VCaP (cell line): ENCODE results near the gene CD52.

Source experiments
- H3K27ac ChIP-seq: fragments of 450-650 bp; 2 replicates; pipeline ENCODE4 v1.5.1; 2017
- TF ChIP-seq, protein P1 (sequence below): fragments of 450-650 bp; conservative IDR thresholded peaks from 2 replicates; pipeline ENCODE4 v1.5.1; 2017; ENCODE audit warnings: mild to moderate bottlenecking, moderate library complexity

CD52 gene

GRCh38 chr1:26350701-26351589, 33.2 kb downstream of the CD52 start:
- TF ChIP-seq, protein P1, sequence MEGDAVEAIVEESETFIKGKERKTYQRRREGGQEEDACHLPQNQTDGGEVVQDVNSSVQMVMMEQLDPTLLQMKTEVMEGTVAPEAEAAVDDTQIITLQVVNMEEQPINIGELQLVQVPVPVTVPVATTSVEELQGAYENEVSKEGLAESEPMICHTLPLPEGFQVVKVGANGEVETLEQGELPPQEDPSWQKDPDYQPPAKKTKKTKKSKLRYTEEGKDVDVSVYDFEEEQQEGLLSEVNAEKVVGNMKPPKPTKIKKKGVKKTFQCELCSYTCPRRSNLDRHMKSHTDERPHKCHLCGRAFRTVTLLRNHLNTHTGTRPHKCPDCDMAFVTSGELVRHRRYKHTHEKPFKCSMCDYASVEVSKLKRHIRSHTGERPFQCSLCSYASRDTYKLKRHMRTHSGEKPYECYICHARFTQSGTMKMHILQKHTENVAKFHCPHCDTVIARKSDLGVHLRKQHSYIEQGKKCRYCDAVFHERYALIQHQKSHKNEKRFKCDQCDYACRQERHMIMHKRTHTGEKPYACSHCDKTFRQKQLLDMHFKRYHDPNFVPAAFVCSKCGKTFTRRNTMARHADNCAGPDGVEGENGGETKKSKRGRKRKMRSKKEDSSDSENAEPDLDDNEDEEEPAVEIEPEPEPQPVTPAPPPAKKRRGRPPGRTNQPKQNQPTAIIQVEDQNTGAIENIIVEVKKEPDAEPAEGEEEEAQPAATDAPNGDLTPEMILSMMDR = no peak
- no peak overlapping the region for H3K27ac ChIP-seq

DNA sequence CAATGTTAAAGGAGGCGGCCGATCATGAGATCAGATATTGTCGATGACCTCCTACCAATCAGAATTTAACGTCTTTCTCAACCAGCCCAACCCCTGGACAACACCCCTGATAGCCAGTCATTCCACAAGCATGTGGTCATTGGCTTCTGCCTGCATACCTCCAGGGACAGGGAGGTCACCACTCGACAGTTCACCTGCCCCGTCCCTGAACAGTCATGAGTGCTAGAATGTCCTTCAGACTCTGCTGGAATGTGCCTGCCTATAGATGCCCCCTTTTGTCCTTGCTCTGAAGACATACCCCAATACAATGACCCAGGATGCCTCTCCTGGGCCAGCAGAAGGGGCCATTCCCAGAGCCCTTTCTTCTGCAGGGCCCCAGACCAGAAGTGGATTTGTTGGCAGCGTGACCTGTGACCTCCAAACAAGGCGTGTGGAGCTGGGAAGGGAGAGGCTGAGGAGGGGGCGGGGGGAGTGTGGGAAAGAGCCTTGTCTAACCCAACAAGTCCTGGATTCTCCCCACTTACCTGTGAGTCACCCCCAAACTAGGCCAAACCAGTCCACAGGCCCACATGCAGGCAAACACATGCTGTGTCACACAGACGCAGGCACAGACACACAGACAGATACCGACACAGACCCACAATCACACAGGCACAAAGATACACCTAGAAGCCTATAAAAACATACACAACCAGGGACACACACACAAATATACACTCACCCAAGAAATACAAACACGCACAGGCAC, 34.0 kb downstream of the CD52 start:
- no peak overlapping the region for H3K27ac ChIP-seq
- TF ChIP-seq, protein P1 = no peak

- TF ChIP-seq, protein P1 = no peak
- H3K27ac ChIP-seq = no peak overlapping the region
Measured at GRCh38 chr1:26352338-26352679, 34.6 kb downstream of the CD52 start.

- TF ChIP-seq, protein P1 = no peak
- H3K27ac ChIP-seq = peak overlapping the region; percentile 53; the same call in 1 of the 2 replicates
Measured at GRCh38 chr1:26353210-26353859, 35.6 kb downstream of the CD52 start.

- peak within 1 kb of the TSS; percentile 53; the same call in 1 of the 2 replicates for H3K27ac ChIP-seq
- TF ChIP-seq, protein P1 = no peak
Measured at GRCh38 chr1:26353976-26354820, 36.4 kb downstream of the CD52 start, which contains the start of gene CRYBG2. TSS of gene CRYBG2 (minus strand) at chr1:26354130. CDS start at chr1:26346657, 7,473 bp downstream.

DNA sequence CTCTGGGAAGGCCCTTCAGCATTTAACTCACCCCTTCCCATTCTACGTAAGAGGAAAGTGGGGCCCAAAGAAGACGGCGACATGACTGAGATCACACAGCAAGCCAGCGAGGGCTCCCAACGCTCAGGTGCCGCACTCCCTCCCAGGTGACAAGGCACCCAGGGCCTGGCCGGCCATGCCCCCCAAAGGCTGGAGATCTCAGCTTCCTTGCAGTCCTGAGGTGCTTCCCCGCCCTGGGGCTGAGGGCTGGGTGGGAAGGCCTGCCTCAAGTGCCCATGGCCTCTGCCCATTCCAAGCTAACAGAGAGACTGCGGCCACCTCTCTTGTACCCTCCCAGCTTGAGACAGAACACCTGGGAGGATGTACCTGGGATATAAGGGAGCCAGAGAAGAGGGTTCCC, 37.2 kb downstream of the CD52 start:
- peak overlapping the region; percentile 53; the same call in 1 of the 2 replicates for H3K27ac ChIP-seq
- TF ChIP-seq, protein P1 = no peak
